Neural cell (in vitro differentiated cells): ENCODE results near the gene CLDND1.

Experiments used
- CTCF ChIP-seq: fragments of 450-650 bp; IDR thresholded peaks from 2 replicates; pipeline ENCODE4 v1.5.1; 2014; ENCODE audit warnings: antibody characterized with exemption, mild to moderate bottlenecking, moderate library complexity; ENCODE audit not compliant: poor library complexity, severe bottlenecking
- MXI1 ChIP-seq: fragments of 450-650 bp; conservative IDR thresholded peaks from 2 replicates; pipeline ENCODE4 v1.6.1; 2014; ENCODE audit warnings: antibody characterized with exemption, mild to moderate bottlenecking; ENCODE audit not compliant: poor library complexity, severe bottlenecking
- TF ChIP-seq, protein P1 (sequence below): IDR thresholded peaks from 2 replicates; pipeline ENCODE4 v1.6.1; 2012; ENCODE audit warnings: borderline replicate concordance

DNA sequence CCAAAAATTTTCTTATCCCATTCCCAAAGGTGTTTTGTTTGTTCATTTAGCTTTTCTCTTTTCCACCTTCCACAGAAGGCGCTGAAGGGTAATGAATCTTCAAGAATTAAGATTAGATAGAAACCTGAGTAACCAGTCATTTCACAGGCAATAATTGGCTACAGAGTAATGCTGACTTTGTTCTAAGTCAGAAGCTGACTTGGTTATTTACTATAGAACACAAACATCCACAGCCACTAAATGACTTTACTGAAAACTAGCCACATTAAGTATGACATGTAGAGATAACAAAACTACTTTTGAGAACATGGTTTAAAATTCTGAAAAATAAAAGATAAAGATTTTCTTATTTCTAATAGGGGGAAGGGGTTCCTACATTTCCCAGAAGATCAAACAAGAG lies 7.8 kb downstream of the CLDND1 start:
- TF ChIP-seq CTCF, result no peak
- TF ChIP-seq, protein P1, sequence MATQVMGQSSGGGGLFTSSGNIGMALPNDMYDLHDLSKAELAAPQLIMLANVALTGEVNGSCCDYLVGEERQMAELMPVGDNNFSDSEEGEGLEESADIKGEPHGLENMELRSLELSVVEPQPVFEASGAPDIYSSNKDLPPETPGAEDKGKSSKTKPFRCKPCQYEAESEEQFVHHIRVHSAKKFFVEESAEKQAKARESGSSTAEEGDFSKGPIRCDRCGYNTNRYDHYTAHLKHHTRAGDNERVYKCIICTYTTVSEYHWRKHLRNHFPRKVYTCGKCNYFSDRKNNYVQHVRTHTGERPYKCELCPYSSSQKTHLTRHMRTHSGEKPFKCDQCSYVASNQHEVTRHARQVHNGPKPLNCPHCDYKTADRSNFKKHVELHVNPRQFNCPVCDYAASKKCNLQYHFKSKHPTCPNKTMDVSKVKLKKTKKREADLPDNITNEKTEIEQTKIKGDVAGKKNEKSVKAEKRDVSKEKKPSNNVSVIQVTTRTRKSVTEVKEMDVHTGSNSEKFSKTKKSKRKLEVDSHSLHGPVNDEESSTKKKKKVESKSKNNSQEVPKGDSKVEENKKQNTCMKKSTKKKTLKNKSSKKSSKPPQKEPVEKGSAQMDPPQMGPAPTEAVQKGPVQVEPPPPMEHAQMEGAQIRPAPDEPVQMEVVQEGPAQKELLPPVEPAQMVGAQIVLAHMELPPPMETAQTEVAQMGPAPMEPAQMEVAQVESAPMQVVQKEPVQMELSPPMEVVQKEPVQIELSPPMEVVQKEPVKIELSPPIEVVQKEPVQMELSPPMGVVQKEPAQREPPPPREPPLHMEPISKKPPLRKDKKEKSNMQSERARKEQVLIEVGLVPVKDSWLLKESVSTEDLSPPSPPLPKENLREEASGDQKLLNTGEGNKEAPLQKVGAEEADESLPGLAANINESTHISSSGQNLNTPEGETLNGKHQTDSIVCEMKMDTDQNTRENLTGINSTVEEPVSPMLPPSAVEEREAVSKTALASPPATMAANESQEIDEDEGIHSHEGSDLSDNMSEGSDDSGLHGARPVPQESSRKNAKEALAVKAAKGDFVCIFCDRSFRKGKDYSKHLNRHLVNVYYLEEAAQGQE, result no peak
- no peak for TF ChIP-seq MXI1
